Right atrium auricular region (tissue), 2 donors: ENCODE results near the gene RAMP2. TPM values are rescaled to one million over a fixed set of nuclear protein-coding genes. Genes with fewer than 3 reads are reported as not detected.
A peak's percentile ranks its signal among the peaks of the same experiment; 100 is the strongest.

Experiments used
- DNase-seq: peaks from one replicate; pipeline ENCODE4 v3.0.0-alpha.2; 2019; ENCODE audit warnings: low spot score
- H3K27ac ChIP-seq, 2 donors: fragments of 200-600 bp; sonication (generic); 1 replicate in 1 of 2; 2 replicates in 1 of 2; pipeline ENCODE4 v1.5.1; 2016 to 2019
- H3K27me3 ChIP-seq, 2 donors: fragments of 200-600 bp; sonication (generic); one replicate each; pipeline versions ENCODE4 v1.5.1 to v1.6.0; 2017 to 2019
- H3K36me3 ChIP-seq: fragments of 200-600 bp; sonication (generic); one replicate; pipeline ENCODE4 v1.5.1; 2016
- H3K4me1 ChIP-seq, 2 donors: fragments of 200-600 bp; sonication (generic); one replicate each; pipeline versions ENCODE4 v1.5.1 to v1.6.0; 2017 to 2019
- H3K4me3 ChIP-seq, 2 donors: fragments of 200-600 bp; sonication (generic); 1 replicate in 1 of 2; 2 replicates in 1 of 2; pipeline ENCODE4 v1.5.1; 2017 to 2019; ENCODE audit warnings: mild to moderate bottlenecking in 1 of 2, moderate library complexity in 1 of 2
- H3K9me3 ChIP-seq, 2 donors: fragments of 200-600 bp; sonication (generic); one replicate each; pipeline ENCODE4 v1.5.1; 2019
- total RNA-seq, 2 donors: library from RNA; depleted of rRNA; stranded (reverse); fragments of >200 nt; gene quantifications; one replicate each; pipeline ENCODE4 v1.1.0, GENCODE V29; 2016
- TF ChIP-seq, protein P1 (sequence below), 2 donors: fragments of 200-600 bp; sonication (generic); IDR thresholded peaks; one replicate each; pipeline ENCODE4 v1.5.1; 2019; ENCODE audit warnings: antibody characterized with exemption in 2 of 2

RAMP2 gene
- total RNA-seq, 2 donors from 2014 or later = 28.9 to 35.2 TPM

DNA sequence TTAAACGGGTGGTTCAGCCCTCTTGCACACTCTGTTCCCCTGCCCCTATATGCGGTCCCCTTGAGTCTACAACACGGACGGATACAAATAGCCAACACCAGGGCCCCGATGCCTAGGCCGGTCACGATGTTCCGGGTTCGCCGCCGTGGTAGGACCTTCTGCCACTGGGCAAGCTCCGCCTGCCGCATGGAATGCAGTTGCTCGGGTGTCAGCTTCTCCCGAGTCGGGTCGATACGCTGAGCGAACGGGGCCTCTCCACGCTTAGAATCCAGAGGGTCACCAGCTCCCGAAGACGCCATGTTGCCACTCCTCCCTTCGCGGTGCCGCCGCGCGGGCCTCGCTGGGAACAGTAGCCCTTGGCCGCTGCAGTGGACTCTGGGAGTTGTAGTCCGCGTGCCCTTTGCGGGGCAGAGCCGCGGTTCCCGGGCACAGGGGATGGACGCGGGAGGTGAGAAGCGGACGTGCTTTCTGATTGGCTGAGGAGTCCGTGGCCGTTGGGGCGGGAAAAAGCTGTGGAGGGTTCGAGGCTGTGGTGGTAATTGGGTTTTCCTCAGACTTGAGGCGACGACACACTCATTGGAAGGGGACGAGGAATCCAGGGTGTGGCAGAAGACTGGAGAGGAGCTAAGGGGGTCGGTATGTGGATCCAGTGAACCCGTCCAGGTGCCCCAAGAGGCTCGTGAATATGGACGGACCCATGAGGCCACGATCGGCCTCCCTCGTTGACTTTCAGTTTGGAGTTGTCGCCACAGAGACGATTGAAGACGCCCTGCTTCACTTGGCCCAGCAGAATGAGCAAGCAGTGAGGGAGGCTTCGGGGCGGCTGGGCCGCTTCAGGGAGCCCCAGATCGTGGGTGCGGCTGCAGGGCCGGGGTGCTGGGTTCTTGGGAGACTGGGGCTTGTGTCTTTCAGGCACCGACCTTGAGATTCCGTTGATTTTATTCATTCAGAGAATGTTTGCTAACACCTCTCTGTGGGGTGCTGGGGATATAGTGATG lies 37.7 kb downstream of the RAMP2 start, which contains the start of the genes CNTD1 and COA3:
CNTD1 (plus strand) TSS at position 479 of the 998 bp plus-strand sequence; CDS start at position 686, 207 bp downstream.
COA3 (minus strand) TSS at position 322 of the 998 bp plus-strand sequence; CDS start at position 299, 23 bp downstream.
- peak; percentile 76 for DNase-seq

DNA sequence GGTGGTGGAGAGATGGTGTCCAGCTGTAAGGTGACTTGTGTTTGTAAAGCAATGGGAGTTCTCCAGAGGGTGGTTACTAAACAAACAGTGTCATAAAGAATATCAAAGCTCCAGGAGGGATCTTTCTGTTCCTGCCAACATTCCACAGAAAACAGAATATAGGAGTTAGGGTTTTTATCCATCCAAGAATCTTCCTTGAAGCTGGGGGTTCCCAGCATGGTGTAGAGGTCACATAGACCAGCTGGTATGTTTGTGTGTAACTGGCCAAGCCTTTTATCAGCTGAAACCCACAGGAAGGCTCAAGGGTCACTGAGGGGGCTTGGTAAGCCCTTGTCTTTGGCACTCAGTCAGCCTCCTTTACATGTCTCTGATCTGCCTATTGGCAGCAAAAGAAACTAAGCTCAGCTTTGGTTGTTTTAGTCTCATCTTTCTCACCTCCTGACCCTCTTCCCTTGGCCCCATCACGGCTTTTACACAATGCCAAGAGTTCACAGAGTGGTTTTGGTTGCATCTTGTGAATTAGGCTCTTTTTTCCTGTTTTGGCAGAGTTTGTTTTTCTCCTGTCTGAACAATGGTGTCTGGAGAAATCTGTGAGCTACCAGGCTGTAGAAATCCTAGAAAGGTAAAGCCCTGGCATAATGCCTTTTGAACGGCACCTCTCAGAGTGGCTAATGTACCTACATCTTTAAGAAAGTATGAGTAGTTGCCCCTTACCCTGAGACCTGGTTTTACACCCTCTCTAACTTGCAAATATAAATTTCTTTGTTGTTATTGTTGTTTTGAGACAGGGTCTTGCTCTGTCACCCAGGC lies 42.3 kb downstream of the RAMP2 start:
- TF ChIP-seq, protein P1, sequence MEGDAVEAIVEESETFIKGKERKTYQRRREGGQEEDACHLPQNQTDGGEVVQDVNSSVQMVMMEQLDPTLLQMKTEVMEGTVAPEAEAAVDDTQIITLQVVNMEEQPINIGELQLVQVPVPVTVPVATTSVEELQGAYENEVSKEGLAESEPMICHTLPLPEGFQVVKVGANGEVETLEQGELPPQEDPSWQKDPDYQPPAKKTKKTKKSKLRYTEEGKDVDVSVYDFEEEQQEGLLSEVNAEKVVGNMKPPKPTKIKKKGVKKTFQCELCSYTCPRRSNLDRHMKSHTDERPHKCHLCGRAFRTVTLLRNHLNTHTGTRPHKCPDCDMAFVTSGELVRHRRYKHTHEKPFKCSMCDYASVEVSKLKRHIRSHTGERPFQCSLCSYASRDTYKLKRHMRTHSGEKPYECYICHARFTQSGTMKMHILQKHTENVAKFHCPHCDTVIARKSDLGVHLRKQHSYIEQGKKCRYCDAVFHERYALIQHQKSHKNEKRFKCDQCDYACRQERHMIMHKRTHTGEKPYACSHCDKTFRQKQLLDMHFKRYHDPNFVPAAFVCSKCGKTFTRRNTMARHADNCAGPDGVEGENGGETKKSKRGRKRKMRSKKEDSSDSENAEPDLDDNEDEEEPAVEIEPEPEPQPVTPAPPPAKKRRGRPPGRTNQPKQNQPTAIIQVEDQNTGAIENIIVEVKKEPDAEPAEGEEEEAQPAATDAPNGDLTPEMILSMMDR (IDR thresholded peaks at IDR 0.05) = no peak
- H3K9me3 ChIP-seq = no peaks in the 10 kb centered on the region
- no peak overlapping the region for H3K27ac ChIP-seq

More for the DNA sequence above, 37.7 kb downstream of the RAMP2 start, which contains the start of the genes CNTD1 and COA3:
- no peaks in the 10 kb centered on the region for H3K36me3 ChIP-seq
- peak within 1 kb of the TSS; percentile 74 to 95 for H3K4me3 ChIP-seq
- TF ChIP-seq, protein P1 (IDR thresholded peaks at IDR 0.05) = no peak
- H3K27ac ChIP-seq = peak within 1 kb of the TSS; percentile 72 to 84
- peaks cover 0 to 15% of the 10 kb centered on the region in 2 donors for H3K4me1 ChIP-seq
- H3K9me3 ChIP-seq = no peaks in the 10 kb centered on the region
- H3K27me3 ChIP-seq = no peaks in the 10 kb centered on the region

DNA sequence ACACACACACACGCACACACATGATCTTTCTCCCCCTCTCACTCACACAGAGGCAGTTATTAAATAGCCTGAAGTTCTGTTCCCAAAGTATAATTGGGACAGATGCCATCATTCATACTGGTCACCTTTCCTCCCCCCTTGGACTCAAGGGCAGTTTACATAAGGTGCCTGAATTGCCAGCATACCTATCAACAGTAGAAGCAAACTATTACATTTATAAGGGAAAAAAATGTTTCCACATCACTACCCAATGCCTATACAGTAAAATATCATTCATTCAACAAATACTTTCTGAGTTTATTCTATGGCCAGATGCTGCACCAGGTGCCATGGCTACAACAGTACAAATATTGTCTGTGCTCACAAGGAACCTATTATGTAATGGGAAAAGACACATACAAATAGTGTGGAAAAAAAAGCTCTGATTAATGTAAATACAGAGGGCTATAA lies 43.9 kb downstream of the RAMP2 start:
- Histone ChIP-seq H3K27me3 (no peaks in the 10 kb centered on the region), H3K27ac (no peak overlapping the region), H3K9me3 (no peaks in the 10 kb centered on the region), H3K4me1 (no peaks in the 10 kb centered on the region), H3K4me3 (no peak overlapping the region), H3K36me3 (peaks cover 5% of the 10 kb centered on the region)
- no peak for DNase-seq
- TF ChIP-seq, protein P1 (IDR thresholded peaks at IDR 0.05) = no peak

More for the DNA sequence above, 42.3 kb downstream of the RAMP2 start:
- no peaks in the 10 kb centered on the region for H3K4me1 ChIP-seq
- no peaks in the 10 kb centered on the region for H3K27me3 ChIP-seq
- H3K36me3 ChIP-seq = no peaks in the 10 kb centered on the region
- H3K4me3 ChIP-seq = no peak overlapping the region
- no peak for DNase-seq

DNA sequence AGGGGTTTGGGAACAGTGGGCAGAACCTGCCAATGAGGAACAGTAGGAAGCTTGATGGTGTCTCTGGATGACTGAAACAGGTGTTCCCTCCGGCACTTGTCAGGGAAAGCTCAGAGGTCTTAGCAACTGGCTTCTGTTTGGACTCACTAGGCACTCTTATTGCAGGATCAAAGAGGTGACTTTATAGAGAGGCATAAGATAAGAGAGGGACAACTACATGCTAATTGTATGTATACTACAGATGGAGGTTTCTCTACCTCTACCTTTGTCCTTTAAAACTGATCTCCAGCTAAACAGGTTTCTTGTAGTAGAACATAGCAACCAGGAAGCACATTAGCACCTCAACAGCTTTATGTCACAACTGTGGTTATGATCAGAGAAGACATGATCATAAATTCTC lies 45.2 kb downstream of the RAMP2 start:
- Histone ChIP-seq H3K4me3 (no peak overlapping the region), H3K4me1 (no peaks in the 10 kb centered on the region)
- TF ChIP-seq, protein P1 (IDR thresholded peaks at IDR 0.05) = no peak

DNA sequence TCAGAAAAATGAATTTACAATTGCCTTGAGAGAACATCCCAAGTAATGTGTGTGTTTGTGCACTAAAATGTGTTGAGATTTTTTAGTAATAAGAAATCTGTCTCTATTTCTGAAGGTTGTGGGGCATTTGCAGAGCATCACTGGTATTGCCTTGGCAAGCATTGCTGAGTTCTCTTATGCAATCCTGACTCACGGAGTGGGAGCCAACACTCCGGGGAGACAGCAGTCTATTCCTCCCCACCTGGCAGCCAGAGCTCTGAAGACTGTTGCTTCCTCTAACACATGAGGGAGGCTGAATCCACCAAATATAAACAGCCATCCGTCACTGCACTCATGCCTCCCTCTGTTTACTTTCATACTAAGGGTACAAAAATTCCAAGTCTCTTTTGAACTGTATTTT lies 48.2 kb downstream of the RAMP2 start:
- no peak for DNase-seq
- TF ChIP-seq, protein P1 (IDR thresholded peaks at IDR 0.05) = no peak
- Histone ChIP-seq H3K4me1 (no peaks in the 10 kb centered on the region), H3K36me3 (peaks cover 42% of the 10 kb centered on the region), H3K27ac (no peak overlapping the region), H3K9me3 (no peaks in the 10 kb centered on the region), H3K4me3 (no peak overlapping the region), H3K27me3 (no peaks in the 10 kb centered on the region)

More for the DNA sequence above, 45.2 kb downstream of the RAMP2 start:
- no peak for DNase-seq
- no peak overlapping the region for H3K27ac ChIP-seq
- no peaks in the 10 kb centered on the region for H3K9me3 ChIP-seq
- H3K36me3 ChIP-seq = peaks cover 18% of the 10 kb centered on the region
- H3K27me3 ChIP-seq = no peaks in the 10 kb centered on the region
